CD1c-positive myeloid dendritic cell (primary cell): Measurements from ENCODE around the gene SCRN1.

Source experiments
- DNase-seq: peaks from one replicate; pipeline ENCODE4 v3.0.0-alpha.2; 2016; ENCODE audit errors: extremely low spot score

The SCRN1 gene

GRCh38 chr7:29989257-29989995, at the start of gene SCRN1:
SCRN1 (minus strand) TSS chr7:29989801; CDS start chr7:29969067, 20,734 bp downstream.
- peak; percentile 10 for DNase-seq

- DNase-seq, result no peak
Observed at GRCh38 chr7:30038196-30038980, 48.8 kb upstream of the SCRN1 start.

- DNase-seq, result no peak
Observed at GRCh38 chr7:30036220-30036619, 46.6 kb upstream of the SCRN1 start.

GRCh38 chr7:30034501-30034900, 44.9 kb upstream of the SCRN1 start:
- no peak for DNase-seq

- no peak for DNase-seq
Observed at GRCh38 chr7:30032310-30033125, 42.9 kb upstream of the SCRN1 start.

- no peak for DNase-seq
Observed at GRCh38 chr7:30029696-30030095, 40.1 kb upstream of the SCRN1 start.

- peak; percentile 53 for DNase-seq
Observed at GRCh38 chr7:30028749-30029635, 39.4 kb upstream of the SCRN1 start.

GRCh38 chr7:30028216-30028748, 38.7 kb upstream of the SCRN1 start, which contains the start of gene PLEKHA8:
PLEKHA8 (plus strand) TSS chr7:30028412; CDS start chr7:30028763, 351 bp downstream.
- DNase-seq, result peak; percentile 92

- peak; percentile 5 for DNase-seq
Observed at GRCh38 chr7:30027740-30028215, 38.2 kb upstream of the SCRN1 start.

- peak; percentile 77 for DNase-seq
Observed at GRCh38 chr7:30027065-30027456, 37.5 kb upstream of the SCRN1 start.

- DNase-seq, result peak; percentile 98
Observed at GRCh38 chr7:30026229-30027064, 36.8 kb upstream of the SCRN1 start, which contains the start of gene FKBP14. FKBP14 (minus strand) TSS chr7:30026702; CDS start chr7:30026508, 194 bp downstream.

GRCh38 chr7:30023524-30023923, 33.9 kb upstream of the SCRN1 start:
- no peak for DNase-seq

GRCh38 chr7:30022991-30023390, 33.4 kb upstream of the SCRN1 start:
- DNase-seq, result no peak

GRCh38 chr7:30020535-30020934, 30.9 kb upstream of the SCRN1 start:
- DNase-seq, result no peak

GRCh38 chr7:30019960-30020359, 30.4 kb upstream of the SCRN1 start:
- no peak for DNase-seq

- no peak for DNase-seq
Observed at GRCh38 chr7:30019387-30019786, 29.8 kb upstream of the SCRN1 start.

GRCh38 chr7:30018451-30018850, 28.9 kb upstream of the SCRN1 start:
- DNase-seq, result no peak

- DNase-seq, result no peak
Observed at GRCh38 chr7:30012757-30013156, 23.2 kb upstream of the SCRN1 start.

GRCh38 chr7:30010021-30010420, 20.4 kb upstream of the SCRN1 start:
- no peak for DNase-seq

- DNase-seq, result no peak
Observed at GRCh38 chr7:30005464-30005863, 15.9 kb upstream of the SCRN1 start.
